GM15510 (cell line): ENCODE results near the gene ALDH1A2.

Experiments used
- POLR2A ChIP-seq: IDR thresholded peaks from 3 replicates; pipeline ENCODE4 v1.6.1; 2011; ENCODE audit warnings: borderline replicate concordance; ENCODE audit not compliant: insufficient read length; ENCODE audit errors: extremely low read depth

The ALDH1A2 gene

GRCh38 chr15:57948351-57949289, 116.9 kb downstream of the ALDH1A2 start:
- TF ChIP-seq POLR2A = no peak

- TF ChIP-seq POLR2A = no peak
Measured at GRCh38 chr15:57947781-57948180, 117.7 kb downstream of the ALDH1A2 start.

- no peak for TF ChIP-seq POLR2A
Measured at GRCh38 chr15:57947282-57947681, 118.2 kb downstream of the ALDH1A2 start.

GRCh38 chr15:57946491-57947048, 118.9 kb downstream of the ALDH1A2 start:
- no peak for TF ChIP-seq POLR2A

GRCh38 chr15:57945616-57946015, 119.9 kb downstream of the ALDH1A2 start:
- no peak for TF ChIP-seq POLR2A

GRCh38 chr15:57943754-57944420, 121.6 kb downstream of the ALDH1A2 start:
- TF ChIP-seq POLR2A = no peak

GRCh38 chr15:57943171-57943570, 122.3 kb downstream of the ALDH1A2 start:
- TF ChIP-seq POLR2A = no peak

- no peak for TF ChIP-seq POLR2A
Measured at GRCh38 chr15:57941816-57942215, 123.7 kb downstream of the ALDH1A2 start.

- TF ChIP-seq POLR2A = no peak
Measured at GRCh38 chr15:57932348-57932747, 133.2 kb downstream of the ALDH1A2 start.

- no peak for TF ChIP-seq POLR2A
Measured at GRCh38 chr15:57931570-57931969, 133.9 kb downstream of the ALDH1A2 start.

- TF ChIP-seq POLR2A = no peak
Measured at GRCh38 chr15:57927091-57927631, 138.3 kb downstream of the ALDH1A2 start.

GRCh38 chr15:57925650-57926049, 139.9 kb downstream of the ALDH1A2 start:
- TF ChIP-seq POLR2A = no peak

- no peak for TF ChIP-seq POLR2A
Measured at GRCh38 chr15:57924598-57924997, 140.9 kb downstream of the ALDH1A2 start.

GRCh38 chr15:57923750-57924149, 141.8 kb downstream of the ALDH1A2 start:
- TF ChIP-seq POLR2A = no peak

- no peak for TF ChIP-seq POLR2A
Measured at GRCh38 chr15:57923306-57923705, 142.2 kb downstream of the ALDH1A2 start.
